Neural crest cell (in vitro differentiated cells): ENCODE data around the gene TMEM8B. TPM values are rescaled to one million over a fixed set of nuclear protein-coding genes. Genes with fewer than 3 reads are reported as not detected.

Experiments used
- DNase-seq: peaks from one replicate; pipeline ENCODE4 v3.0.0; 2021; ENCODE audit warnings: low read depth, mixed read lengths, low spot score
- H3K27ac Mint-ChIP-seq: one replicate; pipeline ENCODE4 v1.8.0; 2021; ENCODE audit warnings: mild to moderate bottlenecking, mixed read lengths; ENCODE audit not compliant: unreplicated experiment
- H3K27me3 Mint-ChIP-seq: 2 replicates; pipeline ENCODE4 v1.8.0; 2021; ENCODE audit warnings: low read depth, mild to moderate bottlenecking, mixed read lengths
- H3K36me3 Mint-ChIP-seq: 2 replicates; pipeline ENCODE4 v1.8.0; 2021; ENCODE audit warnings: low read depth, mild to moderate bottlenecking, mixed read lengths
- H3K4me1 Mint-ChIP-seq: 2 replicates; pipeline ENCODE4 v1.8.0; 2021; ENCODE audit warnings: mixed read lengths
- H3K4me3 Mint-ChIP-seq: one replicate; pipeline ENCODE4 v1.8.0; 2021; ENCODE audit warnings: mild to moderate bottlenecking, mixed read lengths
- H3K9me3 Mint-ChIP-seq: 2 replicates; pipeline ENCODE4 v1.8.0; 2021; ENCODE audit warnings: mixed read lengths
- CTCF ChIP-seq: fragments of 200-600 bp; sonication (generic); conservative IDR thresholded peaks from 2 replicates; pipeline ENCODE4 v1.5.0; 2021; ENCODE audit warnings: antibody characterized with exemption, mild to moderate bottlenecking
- total RNA-seq: library from RNA; stranded (reverse); gene quantifications from 2 replicates; pipeline ENCODE4 v1.2.1, GENCODE V29; 2021

TMEM8B gene
- total RNA-seq, 1 donor from 2014 or later = 23.9 TPM

DNA sequence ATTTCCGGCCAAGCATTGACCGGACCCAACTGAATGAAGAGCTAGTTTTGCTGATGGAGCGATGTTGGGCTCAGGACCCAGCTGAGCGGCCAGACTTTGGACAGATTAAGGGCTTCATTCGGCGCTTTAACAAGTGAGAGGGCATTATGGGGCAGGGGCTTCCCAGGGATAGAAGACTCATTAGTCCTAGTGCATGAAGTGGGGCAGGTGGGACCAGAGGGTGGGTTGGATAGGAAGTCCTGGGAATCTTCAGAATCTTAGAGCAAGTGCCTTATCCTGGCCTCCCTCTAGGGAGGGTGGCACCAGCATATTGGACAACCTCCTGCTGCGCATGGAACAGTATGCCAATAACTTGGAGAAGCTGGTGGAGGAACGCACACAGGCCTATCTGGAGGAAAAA, 22.9 kb upstream of the TMEM8B start:
- Mint-ChIP-seq H3K4me3 (no peak overlapping the region), H3K4me1 (no peaks in the 10 kb centered on the region), H3K27me3 (no peaks in the 10 kb centered on the region), H3K27ac (peak overlapping the region; percentile 27), H3K36me3 (peaks cover 2% of the 10 kb centered on the region), H3K9me3 (no peaks in the 10 kb centered on the region)
- no peak for TF ChIP-seq CTCF
- no peak for DNase-seq

GRCh38 chr9:35808433-35808832, 20.6 kb upstream of the TMEM8B start:
- Mint-ChIP-seq H3K4me3 (no peak overlapping the region), H3K36me3 (peaks cover 4% of the 10 kb centered on the region), H3K9me3 (no peaks in the 10 kb centered on the region), H3K27ac (no peak overlapping the region), H3K4me1 (peaks cover 15% of the 10 kb centered on the region), H3K27me3 (no peaks in the 10 kb centered on the region)
- DNase-seq = no peak
- no peak for TF ChIP-seq CTCF

- H3K36me3 Mint-ChIP-seq = peaks cover 4% of the 10 kb centered on the region
- H3K9me3 Mint-ChIP-seq = no peaks in the 10 kb centered on the region
- H3K27me3 Mint-ChIP-seq = no peaks in the 10 kb centered on the region
- H3K4me1 Mint-ChIP-seq = peaks cover 26% of the 10 kb centered on the region
- H3K4me3 Mint-ChIP-seq = no peak overlapping the region
- DNase-seq = no peak
- TF ChIP-seq CTCF = no peak
- no peak overlapping the region for H3K27ac Mint-ChIP-seq
These were observed 18.9 kb upstream of the TMEM8B start for GRCh38 chr9:35810122-35810521.

GRCh38 chr9:35811381-35812024, 17.5 kb upstream of the TMEM8B start:
- Mint-ChIP-seq H3K4me1 (peaks cover 33% of the 10 kb centered on the region), H3K9me3 (no peaks in the 10 kb centered on the region), H3K36me3 (peaks cover 4% of the 10 kb centered on the region), H3K4me3 (peak overlapping the region; percentile 91), H3K27me3 (no peaks in the 10 kb centered on the region), H3K27ac (peak overlapping the region; percentile 65)
- TF ChIP-seq CTCF = no peak
- no peak for DNase-seq

- no peak for TF ChIP-seq CTCF
- peak; percentile 77 for DNase-seq
- Mint-ChIP-seq H3K27ac (peak within 1 kb of the TSS; percentile 74), H3K4me3 (peak within 1 kb of the TSS; percentile 91), H3K36me3 (peaks cover 4% of the 10 kb centered on the region), H3K4me1 (peaks cover 35% of the 10 kb centered on the region), H3K9me3 (no peaks in the 10 kb centered on the region), H3K27me3 (no peaks in the 10 kb centered on the region)
These were observed 16.9 kb upstream of the TMEM8B start, which contains the start of gene SPAG8 for GRCh38 chr9:35812025-35812602. Gene SPAG8 (minus strand): TSS chr9:35812262. CDS start chr9:35812147, 115 bp downstream.
